ENCODE data around the gene HTR5A.
"Not testable (repeated sequence)": the region's sequence is repeated elsewhere in the genome, so short reads cannot be mapped to it uniquely, and the experiment has no call there.

HTR5A gene

DNA sequence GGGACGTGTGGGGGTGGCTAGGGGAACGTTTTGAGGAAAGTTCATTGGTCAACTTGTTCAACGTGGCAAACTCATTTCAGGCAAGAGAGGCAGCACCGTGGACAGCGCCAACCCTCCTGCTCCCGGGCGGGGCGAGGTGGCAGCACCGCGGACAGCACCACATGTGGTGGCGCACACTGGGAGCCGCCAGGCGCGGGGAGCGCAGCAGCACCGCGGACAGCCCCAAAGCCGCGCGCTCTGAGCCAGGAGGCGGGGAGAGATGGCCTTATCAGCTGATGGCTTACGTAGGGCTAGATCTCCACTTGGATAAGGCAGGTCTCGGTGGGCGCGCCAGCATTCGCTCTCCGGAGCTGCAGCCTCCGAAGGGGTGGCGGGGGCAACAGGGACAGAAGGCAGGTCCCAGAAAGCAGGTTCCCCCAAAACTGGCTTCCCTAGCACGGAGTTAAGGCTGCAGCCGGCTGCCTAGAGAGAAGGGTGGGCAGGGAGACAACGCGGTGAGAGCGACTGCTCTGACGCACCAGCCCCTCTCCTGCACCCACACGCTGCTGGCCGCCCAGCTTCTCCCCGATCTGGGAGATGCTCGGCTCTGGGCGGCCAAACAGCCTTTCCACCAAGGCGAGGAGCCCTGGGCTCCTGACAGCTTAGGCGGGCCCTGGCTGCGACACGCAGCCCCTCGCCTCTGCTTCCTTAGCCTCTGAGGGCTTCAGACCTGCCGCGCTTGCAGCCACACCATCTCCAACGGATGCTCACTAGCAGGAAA, at the start of gene HTR5A:
Gene HTR5A, plus strand, starts transcription at position 333 of the 760 bp plus-strand sequence. CDS start 576 bp downstream, outside the sequence.
- peak; percentile 75 to 82 for DNase-seq (ENCODE audit: low read depth in 2 of 2)

DNA sequence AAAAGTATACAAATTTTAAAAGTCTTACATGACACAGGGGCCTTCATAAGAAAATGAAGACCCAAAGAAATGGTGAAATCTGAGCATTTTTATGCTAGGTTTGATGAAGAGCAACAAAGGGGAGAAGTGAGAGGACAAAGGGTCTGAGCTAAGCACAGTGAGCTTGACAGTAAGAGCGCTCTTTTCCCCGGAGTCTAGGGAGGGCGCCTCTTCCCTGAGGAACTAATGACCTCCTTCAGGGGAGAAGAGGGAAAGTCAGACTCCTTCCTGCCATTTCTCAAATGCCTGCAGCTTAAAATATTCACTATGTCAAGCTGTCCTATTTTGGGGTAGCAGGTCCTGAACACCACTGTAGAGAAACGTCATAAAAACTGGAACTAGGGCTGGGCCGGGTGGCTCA, 49.1 kb upstream of the HTR5A start:
- no peak for DNase-seq (ENCODE audit: low read depth in 2 of 2)

DNA sequence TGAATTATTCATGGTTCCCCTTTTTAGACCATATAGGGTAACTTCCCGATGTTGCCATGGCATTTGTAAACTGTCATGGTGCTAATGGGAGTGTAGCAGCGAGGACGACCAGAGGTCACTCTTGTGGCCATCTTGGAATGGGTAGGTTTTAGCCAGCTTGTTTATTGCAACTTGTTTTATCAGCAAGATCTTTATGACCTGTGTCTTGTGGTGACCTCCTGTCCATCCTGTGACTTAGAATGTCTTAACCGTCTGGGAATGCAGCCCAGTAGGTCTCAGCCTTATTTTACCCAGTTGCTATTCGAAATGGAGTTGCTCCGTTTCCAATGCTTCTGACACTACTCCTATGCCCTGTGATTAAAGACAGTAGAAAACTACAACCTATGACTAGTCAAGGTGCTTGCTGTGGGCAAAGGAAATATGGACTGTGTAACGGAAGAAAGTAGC, 48.4 kb upstream of the HTR5A start:
- DNase-seq (ENCODE audit: low read depth in 2 of 2) = no peak

DNA sequence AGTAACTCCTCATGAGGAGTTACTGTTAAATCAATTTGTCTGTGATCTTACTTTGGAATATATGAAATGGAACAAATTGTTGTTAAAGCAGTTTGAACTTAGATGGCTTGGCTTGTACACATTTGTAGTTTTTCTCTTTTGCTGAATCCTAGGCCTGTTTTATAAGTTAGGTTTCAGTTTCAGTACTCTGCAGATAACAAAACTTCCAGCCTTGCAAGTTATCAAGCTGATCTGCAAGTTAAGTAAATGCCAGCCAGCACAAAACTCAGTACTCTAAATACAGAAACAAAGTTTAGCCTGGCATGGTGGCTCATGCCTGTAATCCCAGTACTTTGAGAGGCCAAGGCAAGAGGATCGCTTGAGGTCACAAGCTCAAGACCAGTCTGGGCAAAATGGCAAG, 42.2 kb upstream of the HTR5A start:
- DNase-seq (ENCODE audit: low read depth in 2 of 2) = no peak

DNA sequence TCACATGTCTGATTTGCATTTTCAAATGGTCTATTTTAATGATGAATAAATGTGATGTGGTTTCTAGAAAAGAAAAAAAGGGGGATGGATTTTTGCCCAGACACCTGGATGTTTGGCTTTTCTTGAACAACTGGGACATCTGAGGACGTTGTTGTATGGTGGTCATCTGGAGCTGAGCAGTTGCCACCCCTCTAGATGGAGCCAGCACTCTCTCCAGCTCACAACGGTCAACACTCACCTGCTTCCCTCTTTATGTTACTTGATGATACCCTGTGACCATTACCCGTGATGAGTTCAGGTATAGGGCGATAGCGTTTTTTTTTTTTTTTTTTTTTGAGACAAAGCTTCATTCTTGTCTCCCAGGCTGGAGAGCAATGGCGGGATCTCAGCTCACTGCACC, 37.1 kb upstream of the HTR5A start:
- no peak for DNase-seq (ENCODE audit: low read depth in 2 of 2)

DNA sequence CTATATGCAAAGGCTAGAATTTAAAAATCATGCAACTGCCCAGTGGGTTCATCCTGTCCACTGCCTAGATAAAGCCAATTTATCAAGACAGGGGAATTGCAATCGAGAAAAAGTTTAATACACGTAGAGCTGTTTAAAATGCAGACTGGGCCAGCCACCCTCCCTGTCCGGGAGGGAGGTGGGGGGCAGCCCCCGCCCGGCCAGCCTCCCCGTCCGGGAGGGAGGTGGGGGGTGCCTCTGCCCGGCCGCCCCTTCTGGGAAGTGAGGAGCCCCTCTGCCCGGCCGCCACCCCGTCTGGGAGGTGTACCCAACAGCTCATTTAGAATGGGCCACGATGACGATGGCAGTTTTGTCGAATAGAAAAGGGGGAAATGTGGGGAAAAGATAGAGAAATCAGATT, 35.6 kb upstream of the HTR5A start:
- DNase-seq (ENCODE audit: low read depth in 2 of 2) = not testable (repeated sequence)

DNA sequence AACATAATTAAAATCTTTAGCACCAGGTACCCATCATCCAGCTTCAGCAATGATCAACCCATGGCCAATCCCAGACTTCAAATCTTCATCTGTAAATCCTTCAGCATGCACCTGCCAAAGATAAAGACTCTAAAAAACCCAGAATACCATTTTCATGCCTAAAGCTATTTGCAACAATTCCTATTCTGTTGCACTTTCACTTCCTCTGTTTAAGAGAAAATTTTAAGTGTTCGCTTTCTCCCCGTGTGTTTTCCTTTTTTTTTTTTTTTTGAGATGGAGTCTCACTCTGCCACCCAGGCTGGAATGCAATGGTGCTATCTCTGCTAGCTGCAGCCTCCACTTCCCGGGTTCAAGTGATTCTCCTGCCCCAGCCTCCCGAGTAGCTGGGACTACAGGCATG, 31.8 kb upstream of the HTR5A start:
- DNase-seq (ENCODE audit: low read depth in 2 of 2) = no peak

DNA sequence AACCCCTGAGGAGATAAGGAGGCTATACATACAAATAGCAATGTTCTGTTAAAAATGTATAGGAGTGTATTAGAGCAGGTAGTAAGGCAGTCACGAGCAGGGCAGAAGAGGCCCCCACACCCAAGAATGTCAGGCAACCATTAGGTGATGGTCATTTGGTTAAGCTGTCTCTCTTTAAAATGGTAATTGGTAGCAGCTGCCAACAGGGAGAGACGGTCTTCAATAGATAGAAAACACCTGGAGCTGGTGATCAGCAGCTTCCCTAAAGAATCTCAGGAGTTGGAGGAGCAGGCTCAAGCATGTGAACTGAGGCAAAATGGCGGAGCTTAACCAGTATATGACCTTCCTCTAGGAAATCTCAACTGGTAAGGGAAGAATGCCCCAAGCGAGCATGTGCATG, 26.4 kb upstream of the HTR5A start:
- no peak for DNase-seq (ENCODE audit: low read depth in 2 of 2)

DNA sequence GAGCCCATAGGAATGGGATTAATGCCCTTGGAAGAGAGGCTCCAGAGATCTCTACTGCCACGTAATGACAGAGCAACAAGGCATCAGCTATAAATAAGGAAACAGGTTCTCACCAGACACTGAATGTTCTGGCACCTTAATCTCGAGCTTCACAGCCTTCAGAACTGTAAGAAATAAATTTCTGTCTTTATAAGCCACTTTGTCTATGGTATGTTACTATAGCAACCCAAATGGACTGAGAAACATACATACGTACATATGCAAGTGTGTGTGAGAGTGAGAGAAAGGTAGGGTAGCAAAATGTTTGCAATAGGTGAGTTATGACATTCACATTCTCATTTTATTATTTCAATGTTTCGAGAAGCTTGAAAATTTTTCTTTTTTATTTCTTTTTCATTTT, 22.1 kb upstream of the HTR5A start:
- no peak for DNase-seq (ENCODE audit: low read depth in 2 of 2)

DNA sequence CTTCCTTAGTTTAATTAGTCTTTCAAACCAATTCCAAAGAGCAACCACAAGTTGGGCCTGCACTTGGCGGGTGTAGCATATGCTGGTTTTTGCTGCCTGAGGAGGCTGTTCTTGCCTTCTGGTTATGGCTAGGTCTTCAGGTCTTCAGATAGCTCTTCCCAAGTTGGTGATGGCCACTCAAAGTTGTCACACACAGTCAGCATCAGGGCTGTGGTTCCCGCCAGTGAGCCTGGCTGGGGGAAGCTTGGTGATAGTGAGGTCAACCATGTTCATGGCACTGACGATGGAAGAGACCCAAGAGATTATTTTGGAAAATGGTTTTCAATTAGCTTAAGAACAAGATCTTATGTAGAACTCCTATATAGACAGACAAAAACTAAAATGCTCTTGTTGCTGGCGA, 18.8 kb upstream of the HTR5A start:
- DNase-seq (ENCODE audit: low read depth in 2 of 2) = no peak

DNA sequence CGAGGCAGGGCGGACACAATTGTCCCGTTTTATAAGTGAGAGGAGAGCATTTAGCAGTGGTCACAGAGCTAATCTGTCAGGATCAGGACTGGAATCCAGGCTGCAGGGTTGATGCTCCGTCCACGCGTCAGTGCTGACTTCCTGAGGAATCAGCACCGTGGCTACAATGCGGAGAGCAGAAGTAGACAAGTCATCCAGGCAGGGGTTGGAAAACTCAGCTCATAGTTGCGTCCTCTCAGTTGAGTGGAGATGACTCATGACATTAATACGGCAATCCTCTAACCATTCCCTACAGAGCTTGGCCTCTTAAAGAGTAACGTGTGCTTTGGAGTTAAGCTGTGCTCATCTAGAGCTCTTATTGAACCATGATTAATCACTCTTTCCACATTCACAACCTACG, 17.1 kb upstream of the HTR5A start:
- no peak for DNase-seq (ENCODE audit: low read depth in 2 of 2)

DNA sequence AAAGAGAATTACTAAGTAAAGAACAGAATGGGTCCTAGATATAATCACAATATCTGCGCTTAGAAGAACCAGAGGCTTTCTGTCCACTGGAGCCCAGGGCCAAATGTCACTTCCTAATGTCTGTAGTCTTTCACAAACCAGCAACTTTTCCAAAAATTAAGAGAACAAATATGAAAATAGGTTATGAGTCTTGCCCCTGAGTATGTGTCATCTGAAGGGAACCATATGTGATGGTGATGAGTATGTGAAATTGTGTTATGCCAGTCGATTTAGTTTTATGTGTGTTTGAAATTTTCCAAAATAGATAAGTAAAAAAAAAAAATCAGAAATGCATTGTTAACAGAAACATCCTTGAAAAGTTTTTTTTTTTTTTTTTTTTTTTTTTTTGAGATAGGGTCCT, 15.4 kb upstream of the HTR5A start:
- no peak for DNase-seq (ENCODE audit: low read depth in 2 of 2)

DNA sequence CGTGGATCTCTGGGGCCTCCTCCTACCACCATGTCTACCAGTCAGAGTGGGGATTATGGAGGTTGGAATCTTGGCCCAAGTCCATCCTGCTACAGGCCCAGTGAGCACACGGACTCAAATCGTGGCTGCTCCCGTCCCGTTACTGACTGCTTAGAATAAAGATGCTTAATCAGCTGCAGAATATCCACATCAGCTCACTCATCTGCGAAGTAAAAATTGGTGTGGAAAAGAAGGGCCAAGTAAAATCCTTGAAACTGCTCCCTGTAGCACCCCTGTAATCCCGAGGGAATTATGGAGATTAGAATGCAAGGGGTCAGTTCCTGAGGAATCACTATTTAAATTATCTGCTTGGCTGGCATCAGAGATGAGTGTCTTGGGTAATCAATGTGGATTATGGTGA, 13.0 kb upstream of the HTR5A start:
- DNase-seq (ENCODE audit: low read depth in 2 of 2) = no peak

DNA sequence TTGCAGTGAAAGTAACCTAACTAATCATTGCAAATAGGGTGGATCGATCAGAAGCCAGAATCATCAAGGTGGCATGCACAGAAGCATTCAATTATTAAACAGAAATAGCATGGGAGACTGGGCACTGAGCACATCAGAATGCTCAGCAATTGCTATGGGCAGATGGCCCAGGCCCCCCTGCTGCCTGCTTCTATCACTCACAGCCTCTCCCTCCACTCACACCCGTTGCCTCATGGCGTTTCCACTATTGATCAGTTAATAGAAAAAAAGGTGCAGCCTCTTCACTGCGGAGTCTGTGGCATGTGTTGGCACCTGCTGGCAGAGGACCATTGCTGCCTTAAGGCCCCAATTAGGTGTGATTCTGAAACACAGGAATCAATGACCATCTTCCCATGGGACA, 11.2 kb upstream of the HTR5A start:
- no peak for DNase-seq (ENCODE audit: low read depth in 2 of 2)

DNA sequence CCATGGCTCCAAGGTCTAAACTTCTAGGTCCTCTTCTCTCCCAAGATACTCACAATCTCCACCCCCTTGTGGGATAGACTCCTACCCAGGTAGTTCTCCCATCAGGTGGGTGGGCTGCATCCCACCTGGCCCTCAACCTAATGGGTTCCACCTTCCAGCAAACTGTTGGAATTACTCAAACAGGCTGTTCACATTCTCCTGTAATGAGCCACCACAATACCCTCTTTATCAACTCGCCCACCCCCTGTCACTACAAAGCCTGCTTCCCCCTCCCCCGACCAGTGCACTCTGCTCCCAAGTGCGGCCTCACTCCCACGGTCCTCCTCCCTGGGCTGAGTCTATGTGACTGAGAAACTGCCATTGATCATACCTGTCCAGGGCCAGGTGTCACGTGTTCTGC, 10.4 kb upstream of the HTR5A start:
- DNase-seq (ENCODE audit: low read depth in 2 of 2) = no peak

DNA sequence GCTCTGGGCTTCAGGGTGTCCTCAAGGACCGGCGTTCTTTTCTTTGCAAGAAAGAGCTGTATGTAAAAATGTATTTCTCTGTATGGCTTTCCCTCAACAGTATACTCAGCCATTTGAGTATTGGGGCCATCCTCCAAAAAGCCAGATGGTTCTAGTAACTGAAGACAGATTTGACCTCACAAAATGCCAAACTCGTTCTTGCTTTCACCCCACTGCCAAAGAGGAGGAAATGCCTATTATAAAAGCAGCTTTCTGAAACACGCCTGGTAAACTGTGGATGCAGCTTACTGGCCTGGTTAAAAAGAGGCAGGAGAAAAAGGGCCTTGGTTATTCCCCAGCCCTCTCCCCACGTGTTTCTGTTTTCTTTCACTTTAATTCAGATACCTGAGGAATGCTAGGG, 7.7 kb upstream of the HTR5A start:
- no peak for DNase-seq (ENCODE audit: low read depth in 2 of 2)

DNA sequence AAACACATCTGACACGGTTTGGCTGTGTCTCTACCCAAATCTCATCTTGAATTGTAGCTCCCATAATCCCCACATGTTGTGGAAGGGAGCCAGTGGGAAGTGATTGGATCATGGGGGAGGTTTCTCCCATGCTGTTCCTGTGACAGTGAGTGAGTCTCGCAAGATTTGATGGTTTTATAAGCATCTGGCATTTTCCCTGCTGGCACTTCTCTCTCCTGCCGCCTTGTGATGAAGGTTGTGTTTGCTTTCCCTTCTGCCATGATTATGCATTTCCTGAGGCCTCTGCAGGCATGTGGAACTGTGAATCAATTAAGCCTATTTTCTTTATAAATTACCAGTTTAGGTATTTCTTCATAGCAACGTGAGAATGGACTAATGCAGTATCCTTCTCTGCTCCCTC, 5.9 kb upstream of the HTR5A start:
- no peak for DNase-seq (ENCODE audit: low read depth in 2 of 2)

DNA sequence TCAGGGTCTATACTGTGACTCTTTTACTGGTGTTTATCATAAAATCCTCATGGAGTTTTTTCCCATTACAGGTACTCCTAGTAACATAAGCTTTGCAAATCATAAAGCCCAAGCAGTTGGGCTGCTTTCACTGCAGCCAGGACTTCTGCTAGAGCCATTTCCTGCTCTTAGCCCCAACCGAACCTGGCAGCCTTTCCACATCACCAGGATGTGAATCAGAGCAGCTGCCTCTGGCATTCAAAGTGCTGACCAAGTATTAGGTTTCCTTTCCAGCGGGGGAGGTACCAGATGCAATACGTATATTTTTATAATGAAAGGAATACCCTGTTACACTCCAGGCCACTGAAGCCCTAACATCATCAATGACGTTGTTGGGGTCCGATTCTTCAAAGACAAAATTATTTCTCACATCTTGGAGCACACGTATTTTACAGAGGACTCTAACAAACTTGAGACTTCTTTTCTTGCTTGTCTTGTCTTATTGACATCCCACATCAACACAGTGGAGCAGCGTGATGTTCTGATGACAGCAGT, 3.6 kb upstream of the HTR5A start:
- no peak for DNase-seq (ENCODE audit: low read depth in 2 of 2)

DNA sequence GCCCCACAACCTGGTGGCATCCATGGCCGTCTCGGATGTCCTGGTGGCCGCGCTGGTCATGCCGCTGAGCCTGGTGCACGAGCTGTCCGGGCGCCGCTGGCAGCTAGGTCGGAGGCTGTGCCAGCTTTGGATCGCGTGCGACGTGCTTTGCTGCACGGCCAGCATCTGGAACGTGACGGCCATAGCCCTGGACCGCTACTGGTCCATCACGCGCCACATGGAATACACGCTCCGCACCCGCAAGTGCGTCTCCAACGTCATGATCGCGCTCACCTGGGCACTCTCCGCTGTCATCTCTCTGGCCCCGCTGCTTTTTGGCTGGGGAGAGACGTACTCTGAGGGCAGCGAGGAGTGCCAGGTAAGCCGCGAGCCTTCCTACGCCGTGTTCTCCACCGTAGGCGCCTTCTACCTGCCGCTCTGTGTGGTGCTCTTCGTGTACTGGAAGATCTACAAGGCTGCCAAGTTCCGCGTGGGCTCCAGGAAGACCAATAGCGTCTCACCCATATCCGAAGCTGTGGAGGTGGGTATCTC, 1.1 kb downstream of the HTR5A start:
- no peak for DNase-seq (ENCODE audit: low read depth in 2 of 2)

DNA sequence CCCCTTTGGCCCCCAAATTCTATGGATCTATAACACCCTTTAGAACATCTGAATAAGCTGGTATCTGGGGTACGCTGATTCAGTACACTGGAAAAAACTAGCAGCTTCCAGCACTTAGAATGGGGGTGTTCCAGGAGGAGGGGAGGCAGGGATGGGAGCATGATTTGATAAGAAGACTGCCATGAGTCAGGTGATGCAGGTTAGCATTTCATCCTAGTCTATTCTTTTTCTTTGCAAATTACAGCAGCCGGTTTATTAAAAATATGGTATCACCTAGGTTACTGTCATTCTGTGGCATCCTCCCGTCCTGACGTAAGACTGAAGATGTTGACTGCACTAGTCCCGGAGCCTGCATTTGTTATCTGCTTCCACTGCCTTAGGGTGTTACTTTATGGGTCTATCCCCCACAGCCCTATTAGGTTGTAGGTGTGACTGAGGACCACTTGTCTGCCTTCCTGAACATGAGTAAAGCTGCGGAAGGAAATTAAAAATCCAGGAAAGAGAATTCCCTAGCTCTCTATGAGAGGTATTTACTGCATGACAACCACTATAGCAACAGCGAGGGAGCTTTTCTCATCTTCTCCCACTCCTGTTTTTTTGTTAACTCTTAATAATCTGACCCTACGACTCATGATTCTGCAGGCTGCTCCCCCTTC, 1.9 kb downstream of the HTR5A start:
- DNase-seq (ENCODE audit: low read depth in 2 of 2) = no peak

DNA sequence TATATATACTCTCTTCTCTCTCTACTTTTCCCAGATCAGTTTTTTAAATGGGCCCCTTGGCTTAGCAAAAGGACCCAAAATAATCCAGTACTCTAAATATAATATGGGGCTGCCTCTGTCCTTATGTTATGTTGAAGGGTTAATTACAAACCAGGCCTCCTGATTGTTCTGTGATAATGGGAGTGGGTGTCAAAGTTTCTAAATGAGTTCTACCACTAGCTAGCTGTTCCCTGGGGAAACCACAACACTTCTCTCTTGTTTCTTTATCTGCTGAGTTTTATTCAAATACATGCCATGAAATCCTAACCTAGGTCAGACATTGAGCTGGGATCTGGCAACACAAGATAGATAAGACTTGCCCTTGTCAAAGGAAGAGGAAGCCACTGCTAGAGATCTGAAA, 3.8 kb downstream of the HTR5A start:
- DNase-seq (ENCODE audit: low read depth in 2 of 2) = no peak

DNA sequence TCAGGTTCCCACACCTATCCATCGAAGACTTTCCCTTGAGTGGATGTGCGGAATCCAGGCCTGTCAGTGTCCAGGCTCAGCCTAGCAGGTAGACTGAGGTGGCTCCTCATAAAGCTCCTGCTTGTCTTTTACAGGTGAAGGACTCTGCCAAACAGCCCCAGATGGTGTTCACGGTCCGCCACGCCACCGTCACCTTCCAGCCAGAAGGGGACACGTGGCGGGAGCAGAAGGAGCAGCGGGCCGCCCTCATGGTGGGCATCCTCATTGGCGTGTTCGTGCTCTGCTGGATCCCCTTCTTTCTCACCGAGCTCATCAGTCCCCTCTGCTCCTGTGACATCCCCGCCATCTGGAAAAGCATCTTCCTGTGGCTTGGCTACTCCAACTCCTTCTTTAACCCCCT, 13.9 kb downstream of the HTR5A start:
- DNase-seq (ENCODE audit: low read depth in 2 of 2) = no peak

DNA sequence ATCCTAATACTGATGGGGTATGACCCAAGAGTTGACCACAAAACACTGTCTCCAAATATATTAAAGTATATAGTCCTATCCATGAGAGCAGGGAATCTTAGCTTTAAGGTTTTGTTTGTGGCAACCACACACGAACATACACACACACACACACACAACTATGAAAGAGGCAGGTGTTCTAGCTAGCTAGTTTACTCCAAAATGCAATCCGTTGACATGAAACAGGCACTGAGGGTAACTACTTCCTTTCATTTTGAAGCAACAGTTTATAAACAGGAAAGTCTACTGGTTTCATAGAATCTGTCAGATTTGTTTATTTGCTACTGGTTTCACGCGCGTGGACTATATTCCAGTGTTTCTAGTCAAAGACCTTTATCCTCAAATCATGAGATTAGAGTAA, 14.8 kb downstream of the HTR5A start:
- DNase-seq (ENCODE audit: low read depth in 2 of 2) = no peak
